C4-2B (cell line): Measurements from ENCODE around the gene DLX5.

Source experiments
- H3K27ac ChIP-seq: fragments of 450-650 bp; 2 replicates; pipeline ENCODE4 v1.5.1; 2017
- ZFX ChIP-seq: fragments of 450-650 bp; IDR thresholded peaks from 2 replicates; pipeline ENCODE4 v1.6.1; 2017
- TF ChIP-seq, protein P1 (sequence below): fragments of 450-650 bp; conservative IDR thresholded peaks from 2 replicates; pipeline ENCODE4 v1.5.1; 2017; ENCODE audit warnings: mild to moderate bottlenecking

The DLX5 gene

DNA sequence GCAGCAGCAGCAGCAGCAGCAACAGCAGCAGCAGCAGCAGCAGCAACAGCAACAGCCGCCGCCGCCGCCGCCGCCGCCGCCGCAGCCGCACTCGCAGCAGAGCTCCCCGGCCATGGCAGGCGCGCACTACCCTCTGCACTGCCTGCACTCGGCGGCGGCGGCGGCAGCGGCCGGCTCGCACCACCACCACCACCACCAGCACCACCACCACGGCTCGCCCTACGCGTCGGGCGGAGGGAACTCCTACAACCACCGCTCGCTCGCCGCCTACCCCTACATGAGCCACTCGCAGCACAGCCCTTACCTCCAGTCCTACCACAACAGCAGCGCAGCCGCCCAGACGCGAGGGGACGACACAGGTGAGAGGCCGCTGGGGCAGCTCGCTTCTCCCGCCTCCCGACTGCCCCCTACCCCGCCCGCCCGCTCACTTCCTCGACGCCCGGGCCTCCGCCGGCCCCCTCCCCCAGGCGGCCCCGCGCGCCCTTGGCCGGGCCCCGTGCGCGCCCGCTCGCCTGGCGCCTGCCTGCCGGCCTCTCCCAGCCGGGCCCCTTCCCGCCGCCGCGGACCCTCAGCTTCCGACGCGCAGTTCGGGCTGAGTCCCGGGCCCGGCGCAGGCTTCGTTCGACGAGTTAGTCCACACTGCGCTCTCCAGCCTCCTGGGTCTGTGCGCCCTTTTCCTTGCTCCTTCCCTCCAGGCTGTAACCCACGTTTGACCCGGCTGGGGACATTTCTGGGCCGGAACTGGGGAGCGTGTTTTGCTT is 18.4 kb downstream of the DLX5 start:
- TF ChIP-seq, protein P1, sequence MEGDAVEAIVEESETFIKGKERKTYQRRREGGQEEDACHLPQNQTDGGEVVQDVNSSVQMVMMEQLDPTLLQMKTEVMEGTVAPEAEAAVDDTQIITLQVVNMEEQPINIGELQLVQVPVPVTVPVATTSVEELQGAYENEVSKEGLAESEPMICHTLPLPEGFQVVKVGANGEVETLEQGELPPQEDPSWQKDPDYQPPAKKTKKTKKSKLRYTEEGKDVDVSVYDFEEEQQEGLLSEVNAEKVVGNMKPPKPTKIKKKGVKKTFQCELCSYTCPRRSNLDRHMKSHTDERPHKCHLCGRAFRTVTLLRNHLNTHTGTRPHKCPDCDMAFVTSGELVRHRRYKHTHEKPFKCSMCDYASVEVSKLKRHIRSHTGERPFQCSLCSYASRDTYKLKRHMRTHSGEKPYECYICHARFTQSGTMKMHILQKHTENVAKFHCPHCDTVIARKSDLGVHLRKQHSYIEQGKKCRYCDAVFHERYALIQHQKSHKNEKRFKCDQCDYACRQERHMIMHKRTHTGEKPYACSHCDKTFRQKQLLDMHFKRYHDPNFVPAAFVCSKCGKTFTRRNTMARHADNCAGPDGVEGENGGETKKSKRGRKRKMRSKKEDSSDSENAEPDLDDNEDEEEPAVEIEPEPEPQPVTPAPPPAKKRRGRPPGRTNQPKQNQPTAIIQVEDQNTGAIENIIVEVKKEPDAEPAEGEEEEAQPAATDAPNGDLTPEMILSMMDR = no peak
- no peak for TF ChIP-seq ZFX
- no peak overlapping the region for H3K27ac ChIP-seq

GRCh38 chr7:97005183-97006054 is 19.2 kb downstream of the DLX5 start, which contains the start of gene DLX6:
Gene DLX6 (plus strand): TSS chr7:97005553. CDS start chr7:97005978, 425 bp downstream.
- TF ChIP-seq, protein P1 = no peak
- no peak for TF ChIP-seq ZFX
- H3K27ac ChIP-seq = no peak within 1 kb of the TSS

DNA sequence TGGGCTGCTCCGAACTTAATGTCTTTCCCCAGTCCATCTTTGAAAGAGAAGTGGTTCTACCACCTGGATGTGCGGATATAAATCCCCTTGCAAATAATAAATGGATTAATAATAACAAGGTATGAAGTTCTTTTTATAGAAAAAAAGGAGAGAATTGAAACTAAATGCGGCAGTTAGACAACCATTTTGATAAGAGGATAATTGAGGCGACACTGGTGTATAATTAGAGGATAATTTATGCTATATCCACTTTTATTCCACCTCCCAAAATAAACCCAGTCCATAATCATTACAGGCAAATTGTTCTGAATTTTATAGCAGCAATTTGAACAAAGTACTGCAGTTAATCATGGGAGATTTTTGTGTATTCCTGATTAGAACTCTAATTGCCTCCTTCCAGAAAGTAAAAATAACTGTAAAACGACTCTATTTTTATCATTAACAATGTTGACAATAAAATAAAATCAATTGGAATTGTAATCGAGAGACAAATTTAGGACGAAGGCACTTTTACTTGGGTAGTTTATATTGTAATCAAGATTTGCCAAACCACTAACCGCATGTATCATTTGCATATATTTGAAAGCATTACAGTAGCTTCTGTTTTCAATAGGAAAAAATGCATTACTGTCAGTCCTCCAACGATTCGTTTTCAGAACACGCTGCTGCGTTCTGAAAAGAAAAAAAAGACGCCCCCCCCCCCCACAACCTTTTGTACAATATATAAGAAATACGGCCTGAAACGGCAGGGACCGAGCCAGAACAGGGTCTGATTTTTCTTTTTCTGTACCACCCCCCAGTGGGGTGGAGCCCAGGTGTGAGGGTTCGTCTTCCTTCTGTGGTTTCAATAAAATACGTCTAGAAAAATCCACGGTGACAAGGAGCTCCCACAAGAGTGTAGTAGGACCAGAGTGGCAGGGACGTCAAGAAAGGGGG is 20.1 kb downstream of the DLX5 start:
- TF ChIP-seq, protein P1 = no peak
- no peak for TF ChIP-seq ZFX
- no peak overlapping the region for H3K27ac ChIP-seq

GRCh38 chr7:97003262-97004246 is 21.1 kb downstream of the DLX5 start:
- TF ChIP-seq ZFX = no peak
- TF ChIP-seq, protein P1 = no peak
- no peak overlapping the region for H3K27ac ChIP-seq

DNA sequence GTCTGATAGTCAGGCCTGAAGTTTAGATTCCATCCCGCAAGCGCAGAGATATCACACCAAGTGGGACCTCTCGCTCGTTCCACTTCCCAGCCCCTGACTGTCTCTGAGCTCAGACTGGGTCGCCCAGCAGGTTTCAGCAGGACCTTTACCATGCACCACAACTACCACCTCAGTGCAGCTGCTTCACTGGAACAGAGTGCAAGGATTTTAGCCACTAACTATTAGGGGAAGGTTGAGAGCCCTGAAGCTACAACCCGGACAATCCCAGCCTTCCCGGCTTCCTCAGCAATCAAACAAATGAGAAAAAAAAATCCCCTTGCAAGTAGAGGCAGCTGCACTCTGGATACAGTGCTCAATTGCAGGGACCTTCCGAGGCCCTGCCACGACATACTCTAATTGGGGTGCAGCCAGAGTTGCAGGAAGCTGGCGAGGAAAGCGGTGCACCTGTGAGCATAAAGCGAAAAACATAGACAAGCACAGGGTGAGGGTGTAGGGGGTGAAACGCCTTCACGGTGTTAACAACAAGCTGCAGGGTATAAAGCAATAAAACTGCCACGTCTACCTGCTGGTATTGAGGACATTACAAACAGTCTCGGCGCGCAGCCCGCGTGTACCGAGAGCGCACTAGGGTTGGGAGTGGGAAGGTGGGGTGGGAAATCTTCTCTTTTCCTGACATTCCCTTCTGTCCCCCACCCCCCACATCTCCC is 21.9 kb downstream of the DLX5 start:
- no peak for TF ChIP-seq ZFX
- TF ChIP-seq, protein P1 = no peak

More for the DNA sequence above, 21.9 kb downstream of the DLX5 start:
- no peak overlapping the region for H3K27ac ChIP-seq
